Colonic mucosa (tissue), 4 donors: ENCODE data around the gene KIAA1549. TPM values are rescaled to one million over a fixed set of nuclear protein-coding genes. Genes with fewer than 3 reads are reported as not detected.

ENCODE experiments used
- DNase-seq: peaks from one replicate; pipeline ENCODE4 v3.0.0-alpha.2; 2020
- H3K27ac ChIP-seq: fragments of 200-600 bp; one replicate; pipeline ENCODE4 v1.8.0; 2021
- H3K27me3 ChIP-seq: fragments of 200-600 bp; one replicate; pipeline ENCODE4 v1.8.0; 2021
- H3K36me3 ChIP-seq: fragments of 200-600 bp; one replicate; pipeline ENCODE4 v1.8.0; 2021
- H3K4me1 ChIP-seq: fragments of 200-600 bp; one replicate; pipeline ENCODE4 v1.8.0; 2021; ENCODE audit warnings: mild to moderate bottlenecking
- H3K4me3 ChIP-seq: fragments of 200-600 bp; one replicate; pipeline ENCODE4 v1.8.0; 2021
- H3K9ac ChIP-seq, 2 donors: one replicate each; pipeline ENCODE4 v1.7.0; 2013; ENCODE audit warnings: control low read depth in 2 of 2, low read depth in 2 of 2, low read length in 2 of 2
- H3K9me3 ChIP-seq: fragments of 200-600 bp; one replicate; pipeline ENCODE4 v1.8.0; 2021
- intact Hi-C: fragments of 100-400 bp; cut with DNase I; formaldehyde crosslinking; loops from one replicate; pipeline ENCODE4 v1.14.1; 2022
- total RNA-seq, 2 donors: library from RNA; stranded (reverse); fragmentation: NEBNext Ultra II Directional in 1 of 2; extraction: Animal tissue kit (Norgen Biotek cat#: 25700) in 1 of 2; gene quantifications; one replicate each; pipeline ENCODE4 v1.2.1, GENCODE V29; 2021
- TF ChIP-seq, protein P1 (sequence below): fragments of 200-600 bp; IDR thresholded peaks from one replicate; pipeline ENCODE4 v1.8.0; 2022; ENCODE audit warnings: antibody characterized with exemption, mild to moderate bottlenecking
- donor health status: healthy.
- donor health status: DM: no; HTN: no; CAD: no.
- donor health status: DM: no; HTN: no; CAD: no.

KIAA1549 gene
- total RNA-seq, 2 donors from 2014 or later: 2.9 to 3.5 TPM

DNA sequence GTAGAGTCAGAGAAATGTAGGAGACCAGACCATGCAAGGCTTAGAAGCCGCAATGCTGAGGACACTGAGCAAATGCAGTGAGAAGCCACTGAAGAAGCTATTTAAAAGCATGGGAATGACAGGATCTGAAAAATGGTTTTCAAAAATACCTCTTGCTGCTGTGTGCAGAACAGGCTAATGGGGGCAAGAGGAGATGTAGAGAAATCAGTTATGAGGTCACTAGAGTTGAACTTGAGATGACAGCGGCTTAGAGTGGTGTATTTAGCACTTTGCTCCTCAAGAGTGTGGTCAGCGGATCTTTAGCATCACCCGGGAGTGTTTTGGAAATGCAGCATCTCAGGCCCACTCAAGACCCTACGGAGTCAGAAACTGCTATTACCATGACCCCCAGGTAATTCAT is 48.8 kb downstream of the KIAA1549 start:
- no peak overlapping the region for H3K4me3 ChIP-seq
- TF ChIP-seq, protein P1, sequence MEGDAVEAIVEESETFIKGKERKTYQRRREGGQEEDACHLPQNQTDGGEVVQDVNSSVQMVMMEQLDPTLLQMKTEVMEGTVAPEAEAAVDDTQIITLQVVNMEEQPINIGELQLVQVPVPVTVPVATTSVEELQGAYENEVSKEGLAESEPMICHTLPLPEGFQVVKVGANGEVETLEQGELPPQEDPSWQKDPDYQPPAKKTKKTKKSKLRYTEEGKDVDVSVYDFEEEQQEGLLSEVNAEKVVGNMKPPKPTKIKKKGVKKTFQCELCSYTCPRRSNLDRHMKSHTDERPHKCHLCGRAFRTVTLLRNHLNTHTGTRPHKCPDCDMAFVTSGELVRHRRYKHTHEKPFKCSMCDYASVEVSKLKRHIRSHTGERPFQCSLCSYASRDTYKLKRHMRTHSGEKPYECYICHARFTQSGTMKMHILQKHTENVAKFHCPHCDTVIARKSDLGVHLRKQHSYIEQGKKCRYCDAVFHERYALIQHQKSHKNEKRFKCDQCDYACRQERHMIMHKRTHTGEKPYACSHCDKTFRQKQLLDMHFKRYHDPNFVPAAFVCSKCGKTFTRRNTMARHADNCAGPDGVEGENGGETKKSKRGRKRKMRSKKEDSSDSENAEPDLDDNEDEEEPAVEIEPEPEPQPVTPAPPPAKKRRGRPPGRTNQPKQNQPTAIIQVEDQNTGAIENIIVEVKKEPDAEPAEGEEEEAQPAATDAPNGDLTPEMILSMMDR: no peak
- H3K27me3 ChIP-seq: no peaks in the 10 kb centered on the region
- intact Hi-C loops: no loop called here
- H3K36me3 ChIP-seq: no peaks in the 10 kb centered on the region
- no peaks in the 10 kb centered on the region for H3K9me3 ChIP-seq
- no peak overlapping the region for H3K27ac ChIP-seq
- DNase-seq: no peak
- H3K4me1 ChIP-seq: no peaks in the 10 kb centered on the region
- H3K9ac ChIP-seq: no peak overlapping the region

DNA sequence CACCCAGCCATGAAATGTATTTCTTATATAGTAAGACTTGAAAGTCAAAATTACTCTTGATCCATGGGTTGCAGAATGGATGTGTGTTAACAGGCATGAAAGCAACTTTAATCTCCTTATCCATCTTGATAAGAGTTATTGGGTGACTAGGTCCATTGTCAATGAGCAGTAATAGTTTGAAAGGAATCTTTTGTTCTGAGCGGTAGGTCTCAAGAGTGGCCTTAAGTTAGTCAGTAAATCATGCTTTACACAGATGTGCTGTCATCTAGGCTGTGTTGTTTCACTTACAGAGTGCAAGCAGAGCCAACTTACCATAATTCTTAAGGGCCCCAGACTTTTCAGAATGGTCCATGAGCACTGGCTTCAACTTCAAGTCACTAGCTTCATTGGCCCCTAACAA is 51.2 kb downstream of the KIAA1549 start:
- Histone ChIP-seq H3K9me3 (no peaks in the 10 kb centered on the region), H3K9ac (no peak overlapping the region), H3K4me3 (no peak overlapping the region), H3K4me1 (no peaks in the 10 kb centered on the region), H3K27me3 (no peaks in the 10 kb centered on the region), H3K27ac (no peak overlapping the region), H3K36me3 (no peaks in the 10 kb centered on the region)
- intact Hi-C loops: no loop called here
- TF ChIP-seq, protein P1: no peak
- no peak for DNase-seq

DNA sequence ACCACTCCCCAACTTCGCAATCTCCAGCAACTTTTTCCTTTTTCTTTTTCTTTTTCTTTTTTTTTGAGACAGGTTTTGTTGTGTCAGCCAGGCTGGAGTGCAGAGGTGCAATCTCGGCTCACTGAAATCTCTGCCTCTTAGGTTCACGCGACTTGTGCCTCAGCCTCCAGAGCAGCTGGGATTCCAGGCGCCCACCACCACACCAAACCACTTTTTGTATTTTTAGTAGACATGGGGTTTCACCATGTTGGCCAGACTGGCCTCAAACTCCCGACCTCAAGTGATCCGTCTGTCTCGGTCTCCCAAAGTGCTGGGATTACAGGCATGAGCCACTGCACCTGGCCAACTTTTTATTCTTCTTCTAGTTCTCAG is 55.0 kb downstream of the KIAA1549 start:
- intact Hi-C loops: no loop called here
- Histone ChIP-seq H3K27me3 (no peaks in the 10 kb centered on the region), H3K9me3 (no peaks in the 10 kb centered on the region), H3K4me1 (no peaks in the 10 kb centered on the region), H3K36me3 (no peaks in the 10 kb centered on the region), H3K27ac (no peak overlapping the region), H3K9ac (no peak overlapping the region), H3K4me3 (no peak overlapping the region)
- DNase-seq: no peak
- TF ChIP-seq, protein P1: no peak

DNA sequence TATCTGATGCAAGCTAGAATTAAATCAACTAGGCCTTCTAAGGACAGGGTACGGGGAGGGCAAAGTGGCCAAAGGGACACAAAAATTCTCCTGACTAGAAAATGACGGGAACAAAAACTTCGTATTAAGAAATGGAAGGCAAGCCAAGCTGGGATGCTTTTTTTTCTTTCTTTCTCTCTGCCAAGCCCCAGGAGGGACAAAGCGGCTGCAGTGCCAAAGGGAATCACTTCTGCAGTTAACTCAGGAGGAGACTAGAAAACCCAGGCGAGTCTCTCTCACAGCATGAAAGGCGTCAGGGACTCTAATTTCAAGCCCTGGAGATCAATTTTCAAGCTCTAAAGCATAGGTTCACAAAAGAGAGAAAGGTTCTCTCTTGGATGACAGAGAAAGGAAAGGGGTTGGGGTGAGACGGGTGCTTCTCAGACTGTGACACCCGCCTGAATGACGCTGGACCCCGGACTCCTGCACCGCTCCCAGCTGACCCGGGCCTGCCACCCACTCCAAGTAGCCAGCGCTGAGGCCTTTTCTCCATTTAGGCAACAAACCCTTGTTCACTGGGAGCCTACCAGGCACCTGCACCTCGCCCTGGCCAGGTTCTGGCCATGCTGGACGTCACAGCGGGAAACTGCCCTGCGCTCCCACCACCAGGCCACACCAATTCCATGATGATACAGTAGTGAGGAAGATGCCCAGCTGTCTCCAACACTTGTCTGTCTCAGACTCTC is 56.5 kb downstream of the KIAA1549 start:
- intact Hi-C loops: no loop called here
- no peak for DNase-seq
- H3K27me3 ChIP-seq: no peaks in the 10 kb centered on the region
- no peak overlapping the region for H3K4me3 ChIP-seq
- no peaks in the 10 kb centered on the region for H3K9me3 ChIP-seq
- no peaks in the 10 kb centered on the region for H3K4me1 ChIP-seq
- no peak overlapping the region for H3K27ac ChIP-seq
- no peak overlapping the region for H3K9ac ChIP-seq
- H3K36me3 ChIP-seq: no peaks in the 10 kb centered on the region
- TF ChIP-seq, protein P1: no peak

DNA sequence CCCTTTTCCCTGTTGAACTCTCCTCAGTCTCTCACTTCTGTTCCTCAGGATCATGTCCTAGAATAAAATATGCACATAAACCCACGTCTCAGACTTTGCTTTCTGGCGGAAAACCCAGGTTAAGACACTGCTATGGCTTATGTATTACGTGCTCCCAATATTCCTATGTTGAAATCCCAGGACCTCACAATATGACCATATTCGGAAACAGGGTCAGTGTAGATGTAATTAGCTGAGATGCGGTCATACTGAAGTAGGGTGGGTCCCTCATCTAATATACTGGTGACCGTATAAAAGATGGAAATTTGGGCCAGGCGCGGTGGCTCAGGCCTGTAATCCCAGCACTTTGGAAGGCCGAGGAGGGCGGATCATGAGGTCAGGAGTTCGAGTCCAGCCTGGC is 59.9 kb downstream of the KIAA1549 start:
- Histone ChIP-seq H3K4me3 (no peak overlapping the region), H3K9ac (no peak overlapping the region), H3K9me3 (no peaks in the 10 kb centered on the region), H3K27ac (no peak overlapping the region), H3K36me3 (no peaks in the 10 kb centered on the region), H3K27me3 (no peaks in the 10 kb centered on the region), H3K4me1 (no peaks in the 10 kb centered on the region)
- no peak for DNase-seq
- intact Hi-C loops: no loop called here
- TF ChIP-seq, protein P1: no peak
